Calu3 (cell line): ENCODE measurements around the gene HEXB. TPM values are rescaled to one million over a fixed set of nuclear protein-coding genes. Genes with fewer than 3 reads are reported as not detected.

Experiments used
- BruUV-seq: library from RNA; stranded (reverse); fragments of 400-500 nt; replicated peaks from 2 replicates; lab custom pipeline; 2021; lab: Mats Ljungman, UMichigan
- CTCF ChIA-PET: fragments of 300-600 bp; sonication (Branson Sonifier 250); formaldehyde crosslinking; loops from one replicate; lab custom pipeline; 2022; ENCODE audit warnings: antibody characterized with exemption; lab: Charles Lee
- DNase-seq: peaks from one replicate; pipeline ENCODE4 v3.0.0; 2022
- H3K27ac Mint-ChIP-seq: one replicate; pipeline ENCODE4 v1.8.0; 2022; ENCODE audit warnings: mixed read lengths; ENCODE audit not compliant: unreplicated experiment
- H3K27me3 Mint-ChIP-seq: one replicate; pipeline ENCODE4 v1.8.0; 2022; ENCODE audit warnings: mixed read lengths; ENCODE audit not compliant: unreplicated experiment
- H3K36me3 Mint-ChIP-seq: one replicate; pipeline ENCODE4 v1.8.0; 2022; ENCODE audit warnings: mild to moderate bottlenecking, moderate library complexity, mixed read lengths; ENCODE audit not compliant: insufficient read depth, unreplicated experiment
- H3K4me1 Mint-ChIP-seq: one replicate; pipeline ENCODE4 v1.8.0; 2022; ENCODE audit warnings: mild to moderate bottlenecking, low read depth, mixed read lengths; ENCODE audit not compliant: unreplicated experiment
- H3K4me3 Mint-ChIP-seq: one replicate; pipeline ENCODE4 v1.8.0; 2022; ENCODE audit warnings: mild to moderate bottlenecking, low read depth, moderate library complexity, mixed read lengths; ENCODE audit not compliant: unreplicated experiment
- H3K9me3 Mint-ChIP-seq: one replicate; pipeline ENCODE4 v1.8.0; 2022; ENCODE audit warnings: low read depth, mixed read lengths; ENCODE audit not compliant: unreplicated experiment
- intact Hi-C: fragments of 100-400 bp; cut with micrococcal nuclease; formaldehyde crosslinking; loops from one replicate; pipeline ENCODE4 v1.10.0; 2022; ENCODE audit not compliant: unreplicated experiment
- total RNA-seq: library from RNA; stranded (reverse); gene quantifications from 2 replicates; pipeline ENCODE4 v1.2.3, GENCODE V29; 2022
- TF ChIP-seq, protein P1 (sequence below): fragments of 200-600 bp; IDR thresholded peaks from one replicate; pipeline ENCODE4 v1.8.0; 2022; ENCODE audit warnings: antibody characterized with exemption; ENCODE audit not compliant: unreplicated experiment

The HEXB gene
- total RNA-seq, 1 experiment from 2014 or later: 212 TPM

DNA sequence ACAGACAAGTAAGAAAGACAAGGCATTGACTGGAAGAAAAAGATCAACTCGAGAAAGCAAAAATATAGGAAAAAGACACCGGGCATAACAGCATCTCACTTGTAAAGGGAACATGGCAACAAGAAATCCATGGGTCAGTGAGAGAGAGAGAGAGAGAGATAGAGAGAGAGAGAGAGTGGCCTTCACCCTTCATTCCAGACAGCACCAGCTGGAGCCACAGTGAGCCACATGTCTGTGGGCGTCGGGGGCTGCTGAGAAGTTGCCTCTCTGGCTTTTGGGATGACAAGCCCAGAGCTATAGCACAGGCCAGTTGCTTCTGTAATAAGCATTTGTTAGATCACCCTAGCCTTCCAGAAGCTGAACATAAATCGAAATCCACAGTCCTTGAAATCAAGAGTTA lies 24.2 kb upstream of the HEXB start:
- no peak overlapping the region for H3K4me3 Mint-ChIP-seq
- intact Hi-C loops: no loop called here
- CTCF ChIA-PET: interaction anchor here (0.7 kb wide), 2 partner anchors 15 to 162 kb away, joined by 3 to 5 read pairs; no protein-coding TSS in a partner anchor
- H3K27ac Mint-ChIP-seq: no peak overlapping the region
- H3K4me1 Mint-ChIP-seq: no peaks in the 10 kb centered on the region
- no peaks in the 10 kb centered on the region for H3K36me3 Mint-ChIP-seq
- TF ChIP-seq, protein P1, sequence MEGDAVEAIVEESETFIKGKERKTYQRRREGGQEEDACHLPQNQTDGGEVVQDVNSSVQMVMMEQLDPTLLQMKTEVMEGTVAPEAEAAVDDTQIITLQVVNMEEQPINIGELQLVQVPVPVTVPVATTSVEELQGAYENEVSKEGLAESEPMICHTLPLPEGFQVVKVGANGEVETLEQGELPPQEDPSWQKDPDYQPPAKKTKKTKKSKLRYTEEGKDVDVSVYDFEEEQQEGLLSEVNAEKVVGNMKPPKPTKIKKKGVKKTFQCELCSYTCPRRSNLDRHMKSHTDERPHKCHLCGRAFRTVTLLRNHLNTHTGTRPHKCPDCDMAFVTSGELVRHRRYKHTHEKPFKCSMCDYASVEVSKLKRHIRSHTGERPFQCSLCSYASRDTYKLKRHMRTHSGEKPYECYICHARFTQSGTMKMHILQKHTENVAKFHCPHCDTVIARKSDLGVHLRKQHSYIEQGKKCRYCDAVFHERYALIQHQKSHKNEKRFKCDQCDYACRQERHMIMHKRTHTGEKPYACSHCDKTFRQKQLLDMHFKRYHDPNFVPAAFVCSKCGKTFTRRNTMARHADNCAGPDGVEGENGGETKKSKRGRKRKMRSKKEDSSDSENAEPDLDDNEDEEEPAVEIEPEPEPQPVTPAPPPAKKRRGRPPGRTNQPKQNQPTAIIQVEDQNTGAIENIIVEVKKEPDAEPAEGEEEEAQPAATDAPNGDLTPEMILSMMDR: no peak
- H3K27me3 Mint-ChIP-seq: peaks cover 12% of the 10 kb centered on the region
- BruUV-seq: no TSS peak
- no peak for DNase-seq
- no peaks in the 10 kb centered on the region for H3K9me3 Mint-ChIP-seq

DNA sequence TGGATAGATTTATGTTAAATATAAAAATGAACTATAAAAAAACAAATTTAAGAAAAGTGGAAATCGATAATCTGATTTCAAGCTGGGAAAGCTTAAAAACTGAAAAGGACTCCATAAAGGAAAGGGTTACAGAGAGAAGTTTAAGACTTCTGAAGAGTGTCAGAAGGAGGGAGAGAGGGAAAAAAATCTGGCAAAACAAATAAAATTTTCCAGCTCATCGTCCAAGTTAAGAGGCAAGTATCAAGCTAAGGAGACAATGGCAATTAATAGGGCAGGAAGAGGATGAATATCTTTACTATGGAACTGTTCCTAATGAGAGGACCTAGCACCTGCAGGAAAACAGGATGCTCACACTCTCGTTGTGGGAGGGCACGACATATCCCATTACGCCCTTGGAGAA lies 20.5 kb upstream of the HEXB start:
- CTCF ChIA-PET: interaction anchor here (0.7 kb wide), 2 partner anchors 15 to 744 kb away, joined by 5 read pairs; no protein-coding TSS in a partner anchor
- Mint-ChIP-seq H3K9me3 (peaks cover 1% of the 10 kb centered on the region), H3K36me3 (no peaks in the 10 kb centered on the region), H3K27ac (no peak overlapping the region), H3K4me1 (no peaks in the 10 kb centered on the region), H3K27me3 (peaks cover 8% of the 10 kb centered on the region), H3K4me3 (no peak overlapping the region)
- intact Hi-C loops: no loop called here
- no peak for DNase-seq
- no TSS peak for BruUV-seq
- TF ChIP-seq, protein P1: no peak

DNA sequence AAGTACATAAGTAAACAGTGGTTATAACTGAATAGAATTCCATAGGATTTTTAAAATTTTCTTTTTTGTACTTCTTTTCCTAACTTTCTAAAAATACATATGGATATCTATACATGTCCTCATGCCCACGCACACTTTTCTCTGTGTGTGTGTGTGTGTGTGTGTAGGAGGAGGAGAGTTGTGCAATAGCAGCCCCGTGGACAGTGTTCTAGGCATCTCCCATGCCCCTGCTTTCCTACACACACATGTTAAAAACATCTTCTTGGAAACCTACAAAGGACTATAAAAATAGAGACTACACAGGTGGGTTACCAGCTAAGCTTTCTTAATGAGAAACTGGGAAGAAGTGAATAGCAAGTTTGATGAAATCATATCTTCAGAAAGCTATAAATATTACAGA lies 19.8 kb upstream of the HEXB start:
- CTCF ChIA-PET: no interaction called here
- H3K4me1 Mint-ChIP-seq: no peaks in the 10 kb centered on the region
- peaks cover 6% of the 10 kb centered on the region for H3K9me3 Mint-ChIP-seq
- H3K4me3 Mint-ChIP-seq: no peak overlapping the region
- H3K27ac Mint-ChIP-seq: no peak overlapping the region
- no peaks in the 10 kb centered on the region for H3K36me3 Mint-ChIP-seq
- no TSS peak for BruUV-seq
- peaks cover under 1% of the 10 kb centered on the region for H3K27me3 Mint-ChIP-seq
- DNase-seq: no peak
- intact Hi-C loops: no loop called here
- TF ChIP-seq, protein P1: no peak

DNA sequence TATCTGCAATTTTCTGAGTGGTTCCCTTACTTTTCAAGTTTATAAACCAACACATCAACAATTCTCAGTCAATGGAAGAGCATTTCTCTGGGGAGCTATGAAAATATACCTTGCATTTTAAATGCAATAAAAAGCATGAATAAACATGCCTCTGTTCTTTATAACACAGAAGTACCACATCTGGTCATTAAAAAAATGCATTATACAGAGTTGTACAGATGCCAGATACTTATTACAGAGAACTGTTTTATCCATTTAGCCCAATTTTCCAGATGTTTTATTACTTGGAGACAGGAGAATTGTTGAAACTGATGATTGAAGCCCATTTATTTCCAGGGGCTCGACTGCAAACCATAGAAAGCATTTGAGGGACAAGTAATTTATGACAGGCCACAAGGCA lies 19.2 kb upstream of the HEXB start:
- H3K27ac Mint-ChIP-seq: no peak overlapping the region
- H3K9me3 Mint-ChIP-seq: peaks cover 6% of the 10 kb centered on the region
- intact Hi-C loops: no loop called here
- DNase-seq: no peak
- BruUV-seq: no TSS peak
- no peaks in the 10 kb centered on the region for H3K36me3 Mint-ChIP-seq
- TF ChIP-seq, protein P1: no peak
- no peaks in the 10 kb centered on the region for H3K4me1 Mint-ChIP-seq
- no peak overlapping the region for H3K4me3 Mint-ChIP-seq
- CTCF ChIA-PET: no interaction called here
- no peaks in the 10 kb centered on the region for H3K27me3 Mint-ChIP-seq
